ENCODE measurements around the gene HOXD8. TPM values are rescaled to one million over a fixed set of nuclear protein-coding genes. Genes with fewer than 3 reads are reported as not detected.

The HOXD8 gene
- total RNA-seq, 1 donor from 2014 or later = not detected

- no peak for ATAC-seq
- DNase-seq (ENCODE audit: low spot score) = no peak
Measured at GRCh38 chr2:176127774-176128072, 1.8 kb upstream of the HOXD8 start.

- DNase-seq (ENCODE audit: low spot score) (no peak), ATAC-seq (no peak)
Measured at GRCh38 chr2:176128172-176128981, 1.1 kb upstream of the HOXD8 start.

GRCh38 chr2:176129813-176130146 is 275 bp downstream of the HOXD8 start:
- ATAC-seq = no peak
- DNase-seq (ENCODE audit: low spot score) = no peak

GRCh38 chr2:176130147-176130956 is 847 bp downstream of the HOXD8 start:
- no peak for DNase-seq (ENCODE audit: low spot score)

GRCh38 chr2:176130957-176131847 is 1.7 kb downstream of the HOXD8 start:
- DNase-seq (ENCODE audit: low spot score) (no peak), ATAC-seq (no peak)

More at GRCh38 chr2:176130147-176130956, 847 bp downstream of the HOXD8 start:
- no peak for ATAC-seq

GRCh38 chr2:176131848-176132158 is 2.3 kb downstream of the HOXD8 start:
- ATAC-seq (no peak), DNase-seq (ENCODE audit: low spot score) (no peak)

- DNase-seq (ENCODE audit: low spot score) = no peak
- no peak for ATAC-seq
Measured at GRCh38 chr2:176132205-176133171, 3.0 kb downstream of the HOXD8 start.

GRCh38 chr2:176133389-176133788 is 3.9 kb downstream of the HOXD8 start:
- no peak for ATAC-seq
- DNase-seq (ENCODE audit: low spot score) = no peak

- no peak for DNase-seq (ENCODE audit: low spot score)
Measured at GRCh38 chr2:176134035-176134434, 4.5 kb downstream of the HOXD8 start.

GRCh38 chr2:176135035-176135440 is 5.5 kb downstream of the HOXD8 start:
- DNase-seq (ENCODE audit: low spot score) = no peak
- ATAC-seq = no peak

More at GRCh38 chr2:176134035-176134434, 4.5 kb downstream of the HOXD8 start:
- no peak for ATAC-seq

GRCh38 chr2:176136374-176137251 is 7.1 kb downstream of the HOXD8 start:
- DNase-seq (ENCODE audit: low spot score) = no peak
- ATAC-seq = no peak

GRCh38 chr2:176137252-176137580 is 7.7 kb downstream of the HOXD8 start:
- ATAC-seq (no peak), DNase-seq (ENCODE audit: low spot score) (no peak)

- peak; percentile 62 for ATAC-seq
- peak; percentile 60 for DNase-seq (ENCODE audit: low spot score)
Measured at GRCh38 chr2:176137906-176138305, 8.4 kb downstream of the HOXD8 start.

- DNase-seq (ENCODE audit: low spot score) = no peak
- ATAC-seq = no peak
Measured at GRCh38 chr2:176138526-176138922, 9.0 kb downstream of the HOXD8 start.

- ATAC-seq = no peak
- DNase-seq (ENCODE audit: low spot score) = no peak
Measured at GRCh38 chr2:176138923-176139660, 9.6 kb downstream of the HOXD8 start.

GRCh38 chr2:176139661-176140512 is 10.4 kb downstream of the HOXD8 start:
- ATAC-seq (no peak), DNase-seq (ENCODE audit: low spot score) (no peak)

- DNase-seq (ENCODE audit: low spot score) = peak; percentile 66
- ATAC-seq = peak; percentile 95
Measured at GRCh38 chr2:176140513-176141317, 11.2 kb downstream of the HOXD8 start.

Measured in left lobe of liver (tissue), 2 donors.